Mucosa of gallbladder (tissue), 1 donor: Measurements from ENCODE around the gene KIF9. TPM values are rescaled to one million over a fixed set of nuclear protein-coding genes. Genes with fewer than 3 reads are reported as not detected.
"Not testable (repeated sequence)": the region's sequence is repeated elsewhere in the genome, so short reads cannot be mapped to it uniquely, and the experiment has no call there.

Experiments
- DNase-seq: peaks from one replicate; pipeline ENCODE4 v3.0.0-alpha.2; 2020; ENCODE audit warnings: low spot score
- total RNA-seq: library from RNA; stranded (reverse); gene quantifications from one replicate; pipeline ENCODE4 v1.2.1, GENCODE V29; 2021
- donor health status: DM: no; HTN: no; CAD: no.

KIF9 gene
- total RNA-seq, 1 donor from 2014 or later, result 12.0 TPM

- no peak for DNase-seq
Observed at GRCh38 chr3:47193871-47194859, 88.4 kb downstream of the KIF9 start.

DNA sequence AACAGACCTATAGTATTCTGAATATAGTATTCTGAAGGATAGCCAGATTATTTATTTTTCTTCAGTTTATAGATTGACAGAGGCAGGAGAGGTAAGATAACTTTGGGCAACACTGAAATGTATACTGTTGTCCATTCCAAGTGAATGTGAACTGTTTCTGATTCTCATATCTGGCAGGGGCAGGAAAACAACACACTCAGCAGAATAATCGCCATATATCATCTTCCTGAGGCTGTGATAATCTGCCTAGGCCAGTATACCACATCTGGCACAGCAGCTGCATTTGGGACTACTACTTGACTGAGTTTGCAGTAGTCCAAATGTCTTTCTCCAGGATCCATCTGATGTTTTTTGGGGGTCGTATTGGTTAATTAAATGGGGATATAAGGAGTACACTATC is 96.3 kb downstream of the KIF9 start:
- DNase-seq, result no peak

DNA sequence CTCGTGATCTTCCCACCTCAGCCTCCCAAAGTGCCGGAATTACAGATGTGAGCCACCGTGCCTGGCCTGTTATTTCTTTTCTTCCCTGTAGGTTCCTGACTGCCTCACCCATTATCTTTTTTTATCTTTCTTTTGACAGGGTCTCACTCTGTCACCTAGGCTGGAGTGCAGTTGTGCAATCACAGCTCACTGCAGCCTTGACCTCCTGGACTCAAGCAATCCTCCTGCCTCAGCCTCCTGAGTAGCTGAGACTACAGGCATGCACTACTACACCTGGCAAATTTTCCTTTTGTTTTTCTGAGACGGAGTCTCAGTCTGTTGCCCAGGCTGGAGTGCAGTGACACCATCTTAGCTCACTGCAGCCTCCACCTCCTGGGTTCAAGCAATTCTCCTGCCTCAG is 100.9 kb downstream of the KIF9 start:
- DNase-seq, result not testable (repeated sequence)

GRCh38 chr3:47180011-47180410 is 102.6 kb downstream of the KIF9 start:
- DNase-seq, result not testable (repeated sequence)

Other genes with a start within 250 kb of the KIF9 start
- gene SETD2, start 118.7 kb downstream of the KIF9 start, total RNA-seq, result 47.0 TPM
- gene KLHL18, start 145 bp upstream of the KIF9 start, total RNA-seq, result 32.4 TPM
- 58.2 TPM for gene PTPN23, start 98.2 kb upstream of the KIF9 start, total RNA-seq
- gene SCAP, start 193.1 kb upstream of the KIF9 start, total RNA-seq, result 137 TPM
- 23.8 TPM for gene ELP6, start 230.9 kb upstream of the KIF9 start, total RNA-seq